ENCODE measurements around the gene NOS1.

- TF ChIP-seq GATA2 (IDR thresholded peaks at IDR 0.05; ENCODE audit: low read depth, low read length) (no peak), GATA3 (IDR thresholded peaks at IDR 0.05; ENCODE audit: low read depth, low read length) (no peak)
These were observed 152.5 kb downstream of the NOS1 start for GRCh38 chr12:117208811-117209455.

Measured in SH-SY5Y (cell line).